ENCODE data around the gene HMGXB3. TPM values are rescaled to one million over a fixed set of nuclear protein-coding genes. Genes with fewer than 3 reads are reported as not detected.
A peak's percentile ranks its signal among the peaks of the same experiment; 100 is the strongest.

The HMGXB3 gene
- 55.7 TPM for total RNA-seq (ENCODE audit: unreplicated experiment)
- long read RNA-seq, partial matches to known transcripts: 13 of 17 reads
- long read RNA-seq, other reads (novel, unspliced or antisense): 4 of 17 reads

GRCh38 chr5:150000256-150000989 is at the start of gene HMGXB3, which contains the start of gene TIGD6:
HMGXB3 (plus strand) TSS chr5:150000739; CDS start chr5:150004853, 4,114 bp downstream.
TIGD6 (minus strand) TSS chr5:150000654; CDS start chr5:149996348, 4,306 bp downstream.
- H3K27me3 Mint-ChIP-seq (ENCODE audit: unreplicated experiment): peaks cover 10% of the 10 kb centered on the region
- no peak for TF ChIP-seq CTCF (IDR thresholded peaks at IDR 0.05; ENCODE audit: unreplicated experiment)
- H3K27ac Mint-ChIP-seq (ENCODE audit: unreplicated experiment): peak within 1 kb of the TSS; percentile 97
- H3K9me3 Mint-ChIP-seq (ENCODE audit: unreplicated experiment): no peaks in the 10 kb centered on the region
- peaks cover 36% of the 10 kb centered on the region for H3K4me1 Mint-ChIP-seq (ENCODE audit: unreplicated experiment)
- DNase-seq (ENCODE audit: low spot score): peak; percentile 88
- peaks cover 29% of the 10 kb centered on the region for H3K36me3 Mint-ChIP-seq (ENCODE audit: low read depth, unreplicated experiment)
- H3K4me3 Mint-ChIP-seq (ENCODE audit: unreplicated experiment): peak within 1 kb of the TSS; percentile 97

GRCh38 chr5:149951138-149951749 is 49.3 kb upstream of the HMGXB3 start:
- peaks cover 2% of the 10 kb centered on the region for H3K27me3 Mint-ChIP-seq (ENCODE audit: unreplicated experiment)
- H3K27ac Mint-ChIP-seq (ENCODE audit: unreplicated experiment): no peak overlapping the region
- H3K4me1 Mint-ChIP-seq (ENCODE audit: unreplicated experiment): peaks cover 7% of the 10 kb centered on the region
- no peak overlapping the region for H3K4me3 Mint-ChIP-seq (ENCODE audit: unreplicated experiment)
- H3K36me3 Mint-ChIP-seq (ENCODE audit: low read depth, unreplicated experiment): no peaks in the 10 kb centered on the region
- H3K9me3 Mint-ChIP-seq (ENCODE audit: unreplicated experiment): no peaks in the 10 kb centered on the region
- DNase-seq (ENCODE audit: low spot score): no peak
- no peak for TF ChIP-seq CTCF (IDR thresholded peaks at IDR 0.05; ENCODE audit: unreplicated experiment)

GRCh38 chr5:149953436-149954121 is 47.0 kb upstream of the HMGXB3 start:
- no peak for TF ChIP-seq CTCF (IDR thresholded peaks at IDR 0.05; ENCODE audit: unreplicated experiment)
- Mint-ChIP-seq H3K9me3 (ENCODE audit: unreplicated experiment) (no peaks in the 10 kb centered on the region), H3K4me3 (ENCODE audit: unreplicated experiment) (no peak overlapping the region), H3K27ac (ENCODE audit: unreplicated experiment) (no peak overlapping the region), H3K4me1 (ENCODE audit: unreplicated experiment) (peaks cover 7% of the 10 kb centered on the region), H3K27me3 (ENCODE audit: unreplicated experiment) (no peaks in the 10 kb centered on the region), H3K36me3 (ENCODE audit: low read depth, unreplicated experiment) (no peaks in the 10 kb centered on the region)
- no peak for DNase-seq (ENCODE audit: low spot score)

- H3K9me3 Mint-ChIP-seq (ENCODE audit: unreplicated experiment): no peaks in the 10 kb centered on the region
- no peaks in the 10 kb centered on the region for H3K27me3 Mint-ChIP-seq (ENCODE audit: unreplicated experiment)
- no peak overlapping the region for H3K4me3 Mint-ChIP-seq (ENCODE audit: unreplicated experiment)
- DNase-seq (ENCODE audit: low spot score): no peak
- H3K27ac Mint-ChIP-seq (ENCODE audit: unreplicated experiment): no peak overlapping the region
- no peaks in the 10 kb centered on the region for H3K36me3 Mint-ChIP-seq (ENCODE audit: low read depth, unreplicated experiment)
- H3K4me1 Mint-ChIP-seq (ENCODE audit: unreplicated experiment): peaks cover 13% of the 10 kb centered on the region
- TF ChIP-seq CTCF (IDR thresholded peaks at IDR 0.05; ENCODE audit: unreplicated experiment): no peak
Measured at GRCh38 chr5:149954798-149955197, 45.7 kb upstream of the HMGXB3 start.
